Tibial artery (tissue), 4 donors: ENCODE measurements around the gene PEX3.

Experiments used
- DNase-seq, 2 donors: peaks; one replicate each; pipeline ENCODE4 v3.0.0-alpha.2; 2019
- H3K27ac ChIP-seq, 2 donors: fragments of 200-600 bp; sonication (generic) in 1 of 2; 1 replicate in 1 of 2; 2 replicates in 1 of 2; pipeline ENCODE4 v1.5.1; 2018 to 2019; ENCODE audit warnings: mild to moderate bottlenecking in 1 of 2
- H3K27me3 ChIP-seq, 2 donors: fragments of 200-600 bp; sonication (generic) in 1 of 2; one replicate each; pipeline versions ENCODE4 v1.5.1 to v1.6.0; 2016 to 2019
- H3K36me3 ChIP-seq, 3 donors: fragments of 200-600 bp; sonication (generic) in 2 of 3; one replicate each; pipeline ENCODE4 v1.5.1; 2016 to 2019; ENCODE audit warnings: mild to moderate bottlenecking in 2 of 3
- H3K4me1 ChIP-seq, 4 donors: fragments of 200-600 bp; sonication (generic) in 2 of 4; 1 replicate in 3 of 4; 2 replicates in 1 of 4; pipeline ENCODE4 v1.5.1; 2016 to 2019
- H3K4me3 ChIP-seq, 2 donors: fragments of 200-600 bp; sonication (generic) in 1 of 2; 1 replicate in 1 of 2; 2 replicates in 1 of 2; pipeline ENCODE4 v1.5.1; 2018 to 2019; ENCODE audit warnings: mild to moderate bottlenecking in 2 of 2
- H3K9me3 ChIP-seq, 3 donors: fragments of 200-600 bp; sonication (generic) in 1 of 3; one replicate each; pipeline ENCODE4 v1.5.1; 2016 to 2019
- intact Hi-C: fragments of 100-400 bp; cut with DNase I; formaldehyde crosslinking; loops from one replicate; pipeline ENCODE4 v1.15.0; 2023; ENCODE audit warnings: low total_unique reads
- TF ChIP-seq, protein P1 (sequence below), 2 experiments: fragments of 200-600 bp in 1 of 2; fragments of 450-650 bp in 1 of 2; IDR thresholded peaks; one replicate each; pipeline ENCODE4 v1.5.1; 2017 to 2019; ENCODE audit warnings: antibody characterized with exemption in 2 of 2, mild to moderate bottlenecking in 1 of 2, moderate library complexity in 1 of 2

Gene PEX3

DNA sequence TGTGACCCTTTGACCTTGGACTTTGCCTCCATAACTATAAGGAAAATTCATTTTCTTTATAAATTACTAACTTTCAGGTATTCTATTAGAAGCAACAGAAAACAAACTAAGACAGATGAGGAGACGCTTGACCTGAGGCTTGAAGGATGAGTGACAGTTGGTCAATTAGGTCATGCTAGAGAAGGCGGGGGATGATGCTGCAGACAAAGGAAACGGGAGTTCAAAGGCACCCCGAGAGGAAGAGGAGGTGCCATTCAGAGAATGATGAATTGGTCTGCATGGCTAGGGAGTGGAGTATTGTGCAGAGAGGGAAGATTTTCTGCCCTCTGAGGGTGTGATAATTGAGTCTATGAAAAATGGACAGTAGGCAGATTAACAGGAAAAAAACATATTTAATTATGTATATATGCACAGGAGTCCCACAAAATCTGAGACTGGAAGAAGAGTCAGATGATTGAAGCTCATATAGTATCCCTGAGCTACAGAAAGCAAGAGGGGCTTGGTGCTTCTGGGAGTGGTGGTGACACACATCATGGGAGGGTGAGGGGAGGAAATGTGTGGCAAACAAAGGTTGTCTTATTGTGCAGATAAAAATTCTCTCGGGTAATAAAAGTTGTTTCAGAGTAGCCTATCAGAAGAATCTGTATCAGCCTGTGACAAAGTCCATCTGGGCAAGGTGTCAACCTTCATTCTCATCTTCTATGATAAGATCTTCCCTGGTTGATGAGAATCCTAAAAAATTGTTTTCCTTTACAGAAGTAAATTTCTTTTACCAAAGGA, 81.3 kb downstream of the PEX3 start:
- TF ChIP-seq, protein P1, sequence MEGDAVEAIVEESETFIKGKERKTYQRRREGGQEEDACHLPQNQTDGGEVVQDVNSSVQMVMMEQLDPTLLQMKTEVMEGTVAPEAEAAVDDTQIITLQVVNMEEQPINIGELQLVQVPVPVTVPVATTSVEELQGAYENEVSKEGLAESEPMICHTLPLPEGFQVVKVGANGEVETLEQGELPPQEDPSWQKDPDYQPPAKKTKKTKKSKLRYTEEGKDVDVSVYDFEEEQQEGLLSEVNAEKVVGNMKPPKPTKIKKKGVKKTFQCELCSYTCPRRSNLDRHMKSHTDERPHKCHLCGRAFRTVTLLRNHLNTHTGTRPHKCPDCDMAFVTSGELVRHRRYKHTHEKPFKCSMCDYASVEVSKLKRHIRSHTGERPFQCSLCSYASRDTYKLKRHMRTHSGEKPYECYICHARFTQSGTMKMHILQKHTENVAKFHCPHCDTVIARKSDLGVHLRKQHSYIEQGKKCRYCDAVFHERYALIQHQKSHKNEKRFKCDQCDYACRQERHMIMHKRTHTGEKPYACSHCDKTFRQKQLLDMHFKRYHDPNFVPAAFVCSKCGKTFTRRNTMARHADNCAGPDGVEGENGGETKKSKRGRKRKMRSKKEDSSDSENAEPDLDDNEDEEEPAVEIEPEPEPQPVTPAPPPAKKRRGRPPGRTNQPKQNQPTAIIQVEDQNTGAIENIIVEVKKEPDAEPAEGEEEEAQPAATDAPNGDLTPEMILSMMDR (IDR thresholded peaks at IDR 0.05) = no peak
- no peaks in the 10 kb centered on the region for H3K36me3 ChIP-seq
- no peaks in the 10 kb centered on the region for H3K9me3 ChIP-seq
- H3K27ac ChIP-seq = no peak overlapping the region
- intact Hi-C loops = no loop called here
- no peak overlapping the region for H3K4me3 ChIP-seq
- no peak for DNase-seq
- H3K27me3 ChIP-seq = no peaks in the 10 kb centered on the region
- H3K4me1 ChIP-seq = peaks cover 0 to 4% (median 0%) of the 10 kb centered on the region in 4 donors

DNA sequence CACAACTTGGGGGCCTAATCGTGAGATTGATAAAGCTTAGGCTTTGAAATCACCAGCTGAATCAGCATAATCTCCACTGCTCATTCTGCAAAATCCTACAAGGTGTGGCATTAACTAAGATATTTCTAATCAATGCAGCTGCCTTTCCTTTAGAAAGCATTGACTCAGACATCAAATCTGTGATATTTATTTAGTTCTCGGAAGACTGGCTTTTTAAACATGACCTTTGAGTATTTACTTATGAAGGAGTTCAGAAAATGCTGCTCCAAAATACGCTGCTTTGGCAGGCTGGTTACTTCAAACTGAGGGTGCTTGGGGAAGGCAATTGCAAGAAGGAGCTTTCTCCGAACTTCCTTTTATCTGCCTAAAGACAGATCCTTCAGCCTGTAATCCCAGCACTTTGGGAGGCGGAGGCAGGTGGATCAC, 84.6 kb downstream of the PEX3 start:
- DNase-seq = no peak
- H3K36me3 ChIP-seq = no peaks in the 10 kb centered on the region
- no peak overlapping the region for H3K4me3 ChIP-seq
- H3K27ac ChIP-seq = no peak overlapping the region
- H3K4me1 ChIP-seq = peaks cover 0 to 12% (median 3%) of the 10 kb centered on the region in 4 donors
- intact Hi-C loops = no loop called here
- no peaks in the 10 kb centered on the region for H3K9me3 ChIP-seq
- H3K27me3 ChIP-seq = no peaks in the 10 kb centered on the region
- TF ChIP-seq, protein P1 (IDR thresholded peaks at IDR 0.05) = no peak

DNA sequence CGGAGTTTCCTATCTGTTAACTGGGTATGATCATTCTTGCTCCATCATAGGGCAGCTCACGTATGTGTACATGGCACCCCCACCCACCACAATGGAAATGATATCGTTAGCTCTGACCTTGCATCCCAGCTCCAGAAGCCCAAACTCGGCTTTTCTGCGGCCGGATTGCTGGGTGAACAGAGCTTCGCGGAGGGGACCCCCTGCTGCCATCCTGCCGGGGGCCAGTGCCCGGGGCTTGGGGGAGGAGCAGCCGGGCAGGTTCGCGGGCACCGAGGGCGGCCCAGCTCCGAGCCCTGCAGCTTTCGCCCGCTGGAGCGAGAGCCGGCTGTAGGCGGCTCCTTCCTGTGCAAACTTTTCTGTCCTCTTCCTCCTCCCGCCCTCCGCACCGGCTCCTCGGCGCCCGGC, 85.9 kb downstream of the PEX3 start:
- no peaks in the 10 kb centered on the region for H3K36me3 ChIP-seq
- H3K4me3 ChIP-seq = peak overlapping the region; percentile 58 to 59
- intact Hi-C loops = no loop called here
- H3K4me1 ChIP-seq = peaks cover 0 to 12% (median 3%) of the 10 kb centered on the region in 4 donors
- no peaks in the 10 kb centered on the region for H3K27me3 ChIP-seq
- H3K9me3 ChIP-seq = no peaks in the 10 kb centered on the region
- H3K27ac ChIP-seq = peak overlapping the region; percentile 43 to 78
- TF ChIP-seq, protein P1 (IDR thresholded peaks at IDR 0.05) = no peak
- peak; percentile 27 to 70 for DNase-seq

DNA sequence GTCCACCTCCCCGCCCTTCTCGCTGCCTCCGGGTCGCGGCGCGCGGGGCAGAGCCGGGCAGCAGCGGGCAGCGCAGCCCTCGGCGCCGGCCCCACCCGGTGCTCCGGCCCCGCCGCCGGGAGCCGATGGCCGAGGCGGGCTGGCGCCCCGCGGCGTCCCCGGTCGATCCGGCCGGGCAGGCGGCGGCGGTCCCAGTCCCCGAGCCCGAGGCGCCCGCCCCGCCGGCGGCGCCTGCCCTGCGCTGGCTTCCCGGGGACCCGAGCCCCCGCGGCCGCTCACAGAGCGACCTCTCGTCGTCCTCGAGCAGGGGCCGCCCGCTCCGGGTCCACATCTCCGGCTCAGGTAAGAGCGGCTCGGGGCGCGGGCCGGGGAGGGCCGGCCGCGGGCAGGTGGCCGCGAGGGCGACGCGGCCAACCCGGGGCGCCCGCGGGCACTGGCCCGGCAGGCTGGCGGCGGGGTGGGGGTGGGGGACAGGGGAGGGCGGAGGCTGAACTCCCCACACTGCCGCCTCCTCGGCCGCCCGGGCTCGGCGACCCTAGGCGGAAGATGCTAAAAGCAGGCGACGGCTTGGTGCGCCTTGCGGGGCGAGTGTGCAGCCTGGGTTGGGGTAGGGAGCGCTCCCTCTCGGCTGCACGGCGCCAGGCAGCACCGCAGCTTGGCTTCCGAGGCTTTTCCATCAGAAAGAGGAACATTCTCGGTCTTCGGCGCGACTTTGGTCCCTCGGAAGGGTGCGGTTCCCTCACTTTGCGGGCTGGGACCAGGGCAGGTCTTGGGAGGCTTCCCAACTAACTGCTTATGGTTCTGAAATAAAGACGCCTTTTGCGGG, 86.5 kb downstream of the PEX3 start:
- intact Hi-C loops = no loop called here

DNA sequence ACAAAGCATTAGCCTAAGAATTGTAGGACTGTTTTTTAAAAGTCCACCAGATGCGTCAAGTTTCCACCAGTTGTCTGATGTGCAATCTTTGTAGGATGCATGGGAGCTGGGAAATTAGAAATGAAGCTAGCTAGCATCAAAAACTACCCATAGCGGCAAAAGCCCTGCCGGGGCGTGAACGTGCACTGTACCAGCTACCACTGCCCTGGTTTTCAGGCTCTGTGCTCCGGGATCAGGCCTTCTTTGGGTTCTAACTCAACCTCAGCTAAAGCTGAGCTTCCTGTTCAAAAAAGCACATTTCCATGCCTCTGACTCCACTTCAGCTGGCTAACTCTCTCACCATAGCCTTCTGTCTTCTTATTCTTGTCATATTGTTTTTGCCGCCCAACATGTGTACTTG, 87.8 kb downstream of the PEX3 start:
- Histone ChIP-seq H3K27me3 (no peaks in the 10 kb centered on the region), H3K27ac (no peak overlapping the region), H3K36me3 (no peaks in the 10 kb centered on the region), H3K4me3 (no peak overlapping the region), H3K4me1 (peaks cover 0 to 12% (median 3%) of the 10 kb centered on the region in 4 donors), H3K9me3 (no peaks in the 10 kb centered on the region)
- no peak for DNase-seq
- intact Hi-C loops = no loop called here
- TF ChIP-seq, protein P1 (IDR thresholded peaks at IDR 0.05) = no peak

More for the DNA sequence above, 86.5 kb downstream of the PEX3 start:
- no peaks in the 10 kb centered on the region for H3K36me3 ChIP-seq
- H3K27me3 ChIP-seq = no peaks in the 10 kb centered on the region
- DNase-seq = peak; percentile 47 to 75
- H3K4me3 ChIP-seq = peak overlapping the region; percentile 58 to 59
- H3K9me3 ChIP-seq = no peaks in the 10 kb centered on the region
- peaks cover 0 to 12% (median 3%) of the 10 kb centered on the region in 4 donors for H3K4me1 ChIP-seq
- peak overlapping the region; percentile 43 to 78 for H3K27ac ChIP-seq
- TF ChIP-seq, protein P1 (IDR thresholded peaks at IDR 0.05) = peak in 1 of 2 experiments; percentile 42
